GM11168 (cell line): ENCODE measurements around the gene MYO7B.

Experiments used
- in situ Hi-C: fragments of 300-500 bp; cut with MboI; formaldehyde crosslinking; loops from one replicate; pipeline ENCODE4 v1.12.0; 2022; ENCODE audit warnings: low sequenced_read_pairs; ENCODE audit not compliant: unreplicated experiment

The MYO7B gene

GRCh38 chr2:127632592-127633489, 97.4 kb downstream of the MYO7B start:
- in situ Hi-C loops: no loop called here

GRCh38 chr2:127633556-127634065, 98.1 kb downstream of the MYO7B start:
- in situ Hi-C loops: no loop called here

GRCh38 chr2:127634066-127634617, 98.7 kb downstream of the MYO7B start:
- in situ Hi-C loops: no loop called here

DNA sequence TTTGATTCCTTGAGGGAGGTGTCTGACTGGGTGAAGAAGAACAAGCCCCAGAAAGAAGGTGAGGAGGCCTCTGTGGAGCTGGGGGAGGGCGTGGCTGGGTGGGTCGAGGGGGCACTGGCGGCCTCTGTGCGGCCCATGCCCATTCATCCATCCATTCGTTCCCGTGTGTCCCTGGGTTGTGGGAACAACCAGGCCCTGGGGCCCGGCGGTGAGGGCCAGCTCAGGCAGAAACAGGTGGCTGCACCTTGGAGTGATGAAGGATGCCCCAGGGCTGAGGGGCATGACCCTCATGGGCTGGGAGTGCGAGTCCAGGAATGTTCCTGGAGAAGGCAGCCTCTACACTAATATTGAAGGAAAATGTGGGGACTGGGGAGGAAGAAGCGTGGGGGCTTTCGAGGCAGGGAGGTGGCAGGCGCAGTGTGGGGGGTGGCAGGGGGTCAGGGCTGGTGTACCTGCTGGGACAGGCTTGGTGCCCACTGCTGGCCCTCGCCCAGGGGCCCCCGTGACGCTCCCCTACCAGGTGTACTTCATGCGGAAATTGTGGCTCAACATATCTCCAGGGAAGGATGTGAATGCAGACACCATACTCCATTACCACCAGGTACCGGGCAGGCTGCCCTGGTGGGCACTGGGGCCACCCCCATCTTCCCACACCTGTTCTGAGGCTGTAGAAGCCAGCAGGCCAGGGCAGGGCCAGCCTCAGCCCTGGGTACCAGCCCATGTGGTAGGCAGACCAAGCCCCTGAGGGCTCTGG, 99.3 kb downstream of the MYO7B start:
- in situ Hi-C loops: no loop called here

DNA sequence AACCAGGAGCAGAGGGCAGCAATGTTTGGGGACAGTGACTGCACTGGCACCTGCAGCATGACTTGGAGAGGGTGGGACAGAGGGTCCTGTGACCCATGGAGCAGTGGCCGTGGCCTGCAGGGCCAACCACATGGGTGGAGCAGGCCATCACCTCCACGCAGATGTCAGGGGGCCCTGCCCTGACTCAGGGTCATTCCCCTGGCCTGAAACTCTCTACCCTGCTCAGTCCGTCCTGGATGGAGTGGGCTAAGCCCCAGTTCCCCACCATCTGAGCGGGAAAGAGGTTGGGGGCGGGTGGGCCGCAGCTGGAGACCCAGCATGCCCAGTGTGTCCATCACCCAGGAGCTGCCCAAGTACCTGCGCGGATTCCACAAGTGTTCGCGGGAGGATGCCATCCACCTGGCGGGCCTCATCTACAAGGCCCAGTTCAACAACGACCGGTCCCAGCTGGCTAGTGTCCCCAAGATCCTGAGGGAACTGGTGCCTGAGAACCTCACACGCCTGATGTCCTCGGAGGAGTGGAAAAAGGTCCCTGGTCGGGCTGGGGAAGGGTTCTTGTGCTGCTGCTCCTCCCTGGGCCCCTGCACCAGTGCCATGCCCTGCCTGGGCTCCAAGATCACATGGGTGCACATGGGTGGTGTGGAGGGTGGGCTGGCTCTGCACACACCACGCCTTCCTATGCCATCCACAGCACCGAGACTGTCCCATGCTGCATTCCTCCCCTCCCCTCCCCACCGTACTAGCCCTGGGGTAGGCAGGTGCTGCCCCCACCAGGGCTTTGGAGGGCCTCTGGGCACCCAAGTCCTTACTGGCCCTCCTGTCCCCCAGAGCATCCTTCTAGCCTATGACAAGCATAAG, 100.1 kb downstream of the MYO7B start:
- in situ Hi-C loops: no loop called here

DNA sequence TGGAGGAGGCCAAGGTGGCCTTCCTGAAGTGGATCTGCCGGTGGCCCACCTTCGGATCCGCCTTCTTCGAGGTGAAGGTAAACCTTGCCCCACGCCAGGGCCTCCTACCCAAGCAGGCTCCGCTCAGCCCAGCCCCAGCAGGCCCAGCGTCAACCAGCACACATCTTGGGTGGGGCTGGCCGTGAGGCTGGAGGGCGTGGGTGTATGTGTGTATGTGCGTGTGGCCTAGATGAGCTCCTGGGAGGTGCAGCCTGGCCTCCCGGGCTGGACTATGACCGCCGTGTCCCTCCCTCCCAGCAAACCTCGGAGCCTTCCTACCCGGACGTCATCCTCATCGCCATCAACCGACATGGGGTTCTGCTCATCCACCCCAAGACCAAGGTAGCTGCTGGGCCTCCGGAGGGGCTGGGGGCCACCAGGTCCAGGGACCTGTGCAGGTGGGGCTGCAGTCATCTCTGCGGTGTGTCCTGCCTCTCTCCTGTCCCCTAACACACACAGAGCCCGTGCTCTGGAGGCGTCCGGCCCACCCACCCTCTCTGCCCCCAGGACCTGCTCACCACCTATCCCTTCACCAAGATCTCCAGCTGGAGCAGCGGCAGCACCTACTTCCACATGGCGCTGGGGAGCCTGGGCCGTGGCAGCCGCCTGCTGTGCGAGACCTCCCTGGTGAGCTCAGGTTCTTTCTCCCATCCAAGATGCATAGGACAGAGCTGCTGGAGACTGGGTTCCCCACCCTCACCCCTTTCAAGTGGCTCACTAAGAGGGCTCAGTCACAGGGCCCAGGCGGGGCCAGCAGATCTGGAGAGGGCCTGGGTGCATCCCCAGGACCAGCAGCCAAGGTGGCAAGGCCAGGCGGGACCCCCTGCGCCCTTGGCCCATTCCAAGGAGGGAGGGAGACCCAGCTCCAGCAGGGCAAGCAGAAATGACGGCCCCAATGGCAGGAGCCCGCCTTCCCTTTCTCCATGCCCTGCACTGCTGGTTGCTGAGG, 101.1 kb downstream of the MYO7B start:
- in situ Hi-C loops: no loop called here

DNA sequence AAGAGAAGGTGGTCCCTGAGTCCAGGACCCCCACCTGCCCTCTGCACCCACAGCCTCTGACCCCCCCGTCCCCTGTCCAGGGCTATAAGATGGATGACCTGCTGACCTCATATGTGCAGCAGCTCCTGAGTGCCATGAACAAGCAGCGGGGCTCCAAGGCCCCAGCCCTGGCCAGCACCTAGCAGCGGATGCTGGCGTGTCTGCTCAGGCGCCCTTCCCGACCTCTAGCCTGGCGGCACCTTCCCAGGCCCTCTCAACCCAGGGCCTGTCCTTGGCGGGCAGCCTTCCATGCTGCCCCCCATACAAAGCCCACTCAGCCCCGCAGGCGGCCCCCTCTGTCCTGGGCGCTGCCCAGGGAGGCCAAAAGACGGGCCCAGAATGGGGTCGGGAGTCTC, 101.8 kb downstream of the MYO7B start:
- in situ Hi-C loops: no loop called here

GRCh38 chr2:127637725-127638252, 102.3 kb downstream of the MYO7B start:
- in situ Hi-C loops: no loop called here

DNA sequence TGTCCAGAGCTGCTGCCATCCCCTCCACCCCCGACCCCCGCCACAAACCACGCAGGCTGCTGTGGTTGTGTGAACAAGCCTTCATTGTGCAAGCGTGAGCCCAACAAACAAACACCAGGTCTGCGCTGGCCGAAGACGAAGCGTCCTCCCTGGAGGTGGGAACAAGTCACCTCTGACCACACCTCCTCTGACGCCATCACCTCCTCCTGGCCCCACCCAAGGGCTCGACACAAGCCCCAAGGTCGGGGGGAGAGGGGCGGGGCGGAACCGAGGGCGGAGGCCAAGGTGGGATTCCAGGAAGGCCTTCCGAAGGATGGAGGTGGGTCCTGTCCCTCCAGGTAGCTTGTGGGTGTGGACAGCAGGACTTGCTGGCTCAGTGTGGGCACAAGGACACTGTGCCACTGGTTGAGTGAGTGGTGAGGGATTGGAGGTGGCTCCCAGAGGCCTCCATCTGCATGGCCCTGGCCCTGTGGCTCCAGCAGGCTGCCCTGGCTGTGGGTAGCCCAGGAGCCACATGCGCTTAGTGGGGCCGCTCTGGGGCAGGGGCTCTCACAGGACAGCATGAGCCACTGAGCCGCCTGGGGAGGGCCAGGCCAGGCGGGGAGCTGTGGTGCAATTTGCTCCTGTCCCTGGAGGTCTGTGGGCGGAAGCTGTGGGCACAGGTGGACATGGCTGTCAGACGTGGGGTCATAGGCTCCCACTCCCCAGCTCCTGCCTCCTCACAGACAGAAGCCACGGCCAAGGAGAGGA, 103.1 kb downstream of the MYO7B start:
- in situ Hi-C loops: no loop called here

- in situ Hi-C loops: no loop called here
Measured at GRCh38 chr2:127639111-127639474, 103.6 kb downstream of the MYO7B start.

- in situ Hi-C loops: no loop called here
Measured at GRCh38 chr2:127640082-127641072, 104.9 kb downstream of the MYO7B start.

DNA sequence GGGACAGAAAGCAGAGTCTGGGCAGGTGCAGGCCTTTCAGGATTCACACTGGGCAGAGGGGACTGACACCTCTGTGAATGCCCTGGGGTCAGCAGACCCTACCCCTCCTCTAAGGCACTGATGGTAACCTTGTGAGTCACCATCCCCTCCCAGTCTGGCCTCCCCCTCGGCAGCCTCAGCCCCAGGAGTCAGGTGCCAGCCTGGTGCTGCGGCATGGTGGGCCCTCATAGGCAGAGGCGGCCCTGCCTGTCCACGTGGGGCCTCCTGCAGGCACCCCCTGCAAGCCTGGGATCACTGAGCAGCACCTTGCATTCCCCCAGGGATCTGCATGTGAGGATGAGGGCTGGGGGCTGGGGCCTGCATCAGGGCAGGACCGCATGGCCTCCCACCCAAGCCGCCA, 105.7 kb downstream of the MYO7B start:
- in situ Hi-C loops: no loop called here

GRCh38 chr2:127641846-127642507, 106.5 kb downstream of the MYO7B start:
- in situ Hi-C loops: no loop called here

DNA sequence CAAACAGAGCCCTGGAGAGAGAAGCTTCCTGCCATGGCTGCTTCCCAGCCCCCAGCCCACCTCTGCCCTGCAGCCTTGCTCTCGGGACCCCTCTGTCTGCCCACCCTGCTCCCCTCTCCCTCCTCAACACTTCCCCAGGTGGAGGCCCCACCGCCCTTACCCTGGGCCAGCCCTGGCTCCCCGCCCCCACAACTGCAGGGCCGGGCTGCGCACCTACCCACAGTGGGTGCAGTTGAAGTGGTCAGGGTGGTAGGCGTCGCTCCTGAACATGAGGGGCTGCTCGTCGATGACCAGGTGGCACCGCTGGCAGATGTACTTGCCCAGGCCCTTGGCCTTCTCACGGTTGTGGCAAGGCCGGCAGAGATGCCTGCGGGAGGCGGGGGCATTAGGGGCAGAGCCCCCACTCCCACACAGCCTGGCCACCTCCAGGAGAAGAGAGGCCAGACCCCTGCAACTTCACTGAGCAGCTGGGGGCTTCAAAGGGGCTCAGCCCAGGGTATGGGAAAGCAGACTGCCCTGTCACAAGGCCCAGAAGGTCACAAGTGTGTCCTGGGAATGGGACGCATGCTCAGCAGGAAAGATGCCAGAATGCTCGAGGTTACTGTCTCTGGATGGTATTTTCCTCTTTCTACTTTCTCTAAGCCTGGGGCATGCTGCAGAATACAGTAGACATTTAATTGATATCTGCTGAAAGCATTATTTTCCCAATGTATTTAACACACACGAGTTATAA, 107.4 kb downstream of the MYO7B start:
- in situ Hi-C loops: no loop called here

DNA sequence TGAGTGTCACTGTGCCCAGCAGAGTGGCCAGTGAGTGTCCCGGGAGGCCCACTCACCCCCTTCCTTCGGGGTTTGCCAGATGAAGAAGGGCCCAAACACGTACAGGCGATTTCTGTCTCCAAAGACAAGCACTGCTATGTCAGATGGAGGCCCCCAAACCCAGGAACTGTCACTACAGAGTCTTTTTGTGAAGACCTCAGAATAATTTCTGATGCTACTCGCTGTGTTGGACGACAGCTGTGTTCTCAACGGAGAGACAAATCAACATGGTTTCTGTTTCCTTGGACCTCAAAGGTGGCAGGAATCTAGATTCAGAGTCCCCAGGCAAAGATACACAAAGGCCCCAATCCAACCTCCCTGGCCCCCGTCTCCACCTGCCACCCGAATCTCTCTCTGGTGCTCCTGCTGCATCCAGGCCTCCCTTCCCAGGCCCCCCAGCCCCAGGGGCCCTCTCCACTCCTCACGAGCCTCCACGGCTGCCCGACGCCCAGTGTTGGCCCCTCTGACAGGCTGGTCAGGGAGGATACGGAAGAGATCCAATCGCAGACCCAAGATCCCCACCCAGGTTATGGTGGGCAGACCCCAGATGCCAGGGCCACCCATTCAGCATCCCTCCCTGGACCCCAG, 108.1 kb downstream of the MYO7B start:
- in situ Hi-C loops: no loop called here
